Measurements from ENCODE around the gene AGFG2. TPM values are rescaled to one million over a fixed set of nuclear protein-coding genes. Genes with fewer than 3 reads are reported as not detected.

AGFG2 gene
- total and polyA plus RNA-seq, 2 of the 13 experiments (the other 11 are each of a cell fraction or from before 2014, with no cell fraction given): 125 to 132 TPM

DNA sequence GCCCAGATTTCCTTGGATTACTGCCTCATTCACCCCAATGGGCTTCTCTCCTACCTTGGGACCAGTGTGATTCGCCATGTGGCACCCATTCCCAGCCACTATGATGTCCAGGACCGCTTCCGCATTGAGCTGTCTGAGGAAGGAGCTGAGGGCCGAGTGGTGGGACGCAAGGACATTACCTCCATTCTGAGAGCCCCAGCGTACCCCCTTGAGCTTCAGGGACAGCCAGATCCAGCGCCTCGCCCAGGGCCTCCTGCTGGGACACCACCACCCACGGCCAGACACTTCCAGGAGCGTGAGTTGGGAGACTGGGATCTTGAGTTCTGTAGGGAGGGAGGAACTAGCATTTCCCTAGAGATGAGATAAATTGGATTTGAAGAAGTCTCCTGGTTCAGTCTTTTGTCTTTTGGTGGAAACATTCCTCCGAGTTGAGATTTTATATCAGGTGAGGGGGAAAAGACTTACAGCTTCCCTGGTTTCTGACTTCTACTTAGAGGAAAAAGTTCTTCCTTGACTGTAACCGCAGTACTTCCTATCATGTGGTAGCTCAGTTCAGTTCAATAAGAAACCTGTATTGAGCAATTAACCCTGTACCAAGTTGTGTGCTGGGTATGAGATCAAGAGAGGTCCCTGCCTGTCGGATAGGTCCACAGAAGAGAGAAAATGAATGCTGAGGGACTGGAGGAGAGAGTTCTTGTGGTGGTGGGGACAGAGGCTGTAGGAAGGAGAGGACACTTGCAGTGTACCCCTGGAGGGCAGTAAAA, 74.6 kb downstream of the AGFG2 start:
- no peaks in the 10 kb centered on the region for H3K36me3 ChIP-seq (replicated peaks in 1 of 2; ENCODE audit: control insufficient read depth in 1 of 2, insufficient read depth in 2 of 2, low read length in 2 of 2)
- intact Hi-C loops (cut with micrococcal nuclease; ENCODE audit: unreplicated experiment) (loop anchor here (5.0 kb wide), 1 partner anchor 79 kb away; the partner anchor contains the start of gene GIGYF1), in situ Hi-C loops (cut with HindIII; ENCODE audit: extremely low pct_ligation_motif_present, low pct_unique_long_range_greater_than_20kb) (loop anchor here (5.0 kb wide), 1 partner anchor 79 kb away; the partner anchor contains the start of gene GIGYF1)
- H3K27me3 ChIP-seq (ENCODE audit: control insufficient read depth in 1 of 2, insufficient read depth in 2 of 2, low read length in 2 of 2): no peaks in the 10 kb centered on the region
- POLR2A ChIA-PET: interaction anchor here (0.6 to 3.7 kb wide), 12 partner anchors 8 to 214 kb away, joined by 3 to 61 read pairs (median 10); partner anchors contain the start of genes EPHB4, FBXO24, GNB2 and LRCH4
- WGBS (ENCODE audit: low lambda C conversion rate): 95% methylated on average over 13 of the region's 13 CpGs
- no TSS peak for BruUV-seq (replicated peaks)
- peak overlapping the region; percentile 61 to 81 (median 77); a peak in 4 of 6 replicates for H3K4me3 ChIP-seq (replicated peaks in 1 of 3; ENCODE audit: insufficient read depth in 1 of 3, low read depth in 2 of 3, low read length in 3 of 3)
- H2AFZ ChIP-seq (ENCODE audit: low read length): no peak overlapping the region
- DNase-seq (ENCODE audit: low spot score) (no peak), FAIRE-seq (no peak), ATAC-seq (no peak)
- CTCF ChIA-PET (ENCODE audit: low intra/inter-chr PET ratio, low total read pairs): no interaction called here
- no peak overlapping the region for H3K27ac ChIP-seq (ENCODE audit: extremely low read length, insufficient read depth, low read length)
- H3K9ac ChIP-seq (ENCODE audit: insufficient read depth, low read depth, low read length): peak overlapping the region; percentile 79; the same call in 1 of the 2 replicates
- no peaks in the 10 kb centered on the region for H3K79me2 ChIP-seq (ENCODE audit: insufficient read depth, low read length)
- no peak for TF ChIP-seq ZNF678 (CRISPR knock-in tag; IDR thresholded peaks at IDR 0.05)
- no peak for TF ChIP-seq ZNF274 (CRISPR knock-in tag; IDR thresholded peaks at IDR 0.05)
- no peak for TF ChIP-seq MEIS2 (CRISPR knock-in tag; IDR thresholded peaks at IDR 0.05)
- no peak for TF ChIP-seq GFI1 (CRISPR knock-in tag; IDR thresholded peaks at IDR 0.05; ENCODE audit: borderline replicate concordance)
- TF ChIP-seq MTA1 (CRISPR knock-in tag; IDR thresholded peaks at IDR 0.05; ENCODE audit: borderline replicate concordance): no peak
- peak overlapping the region; percentile 95 for H3K4me2 ChIP-seq (ENCODE audit: low read depth, low read length)
- no peaks in the 10 kb centered on the region for H4K20me1 ChIP-seq (ENCODE audit: insufficient read depth, low read length)
- H3K9me3 ChIP-seq (ENCODE audit: low read length): no peaks in the 10 kb centered on the region
- H3K4me1 ChIP-seq (ENCODE audit: insufficient read depth, low read length): peaks cover 29% of the 10 kb centered on the region

DNA sequence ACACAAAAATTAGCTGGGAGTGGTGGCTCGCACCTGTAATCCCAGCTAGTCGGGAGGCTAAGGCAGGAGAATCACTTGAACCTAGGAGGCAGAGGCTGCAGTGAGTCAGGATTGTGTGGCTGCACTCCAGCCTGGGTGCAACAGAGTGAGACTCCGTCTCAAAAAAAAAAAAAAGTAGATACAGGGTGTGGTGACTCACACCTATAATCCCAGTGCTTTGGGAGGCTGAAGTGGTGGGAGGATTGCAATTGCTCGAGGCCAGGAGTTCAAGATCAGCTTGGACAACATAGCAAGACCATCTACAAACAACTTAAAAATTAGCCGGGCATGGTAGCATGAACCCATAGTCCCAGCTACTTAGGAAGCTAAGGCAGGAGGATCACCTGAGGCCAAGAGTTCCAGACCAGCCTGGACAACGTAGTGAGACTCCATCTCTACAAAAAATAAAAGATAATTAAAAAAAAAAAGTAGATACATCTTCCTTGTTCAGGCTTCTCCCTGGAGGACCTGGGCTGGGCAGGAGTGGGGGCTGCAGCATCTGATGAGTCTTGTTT, 75.4 kb downstream of the AGFG2 start:
- H4K20me1 ChIP-seq (ENCODE audit: insufficient read depth, low read length): no peaks in the 10 kb centered on the region
- H3K4me1 ChIP-seq (ENCODE audit: insufficient read depth, low read length): peaks cover 29% of the 10 kb centered on the region
- no peaks in the 10 kb centered on the region for H3K9me3 ChIP-seq (ENCODE audit: low read length)
- 96% methylated on average over 6 of the region's 6 CpGs for WGBS (ENCODE audit: low lambda C conversion rate)
- ATAC-seq (no peak), FAIRE-seq (no peak), DNase-seq (ENCODE audit: low spot score) (no peak)
- no peak overlapping the region for H3K4me2 ChIP-seq (ENCODE audit: low read depth, low read length)
- BruUV-seq (replicated peaks): no TSS peak
- ChIA-PET POLR2A (interaction anchor here (2.8 to 3.7 kb wide), 2 partner anchors 27 to 59 kb away, joined by 17 to 18 read pairs; partner anchors contain the start of genes GNB2 and TFR2), CTCF (ENCODE audit: low intra/inter-chr PET ratio, low total read pairs) (no interaction called here)
- TF ChIP-seq PHF8 (CRISPR knock-in tag; IDR thresholded peaks at IDR 0.05): no peak
- TF ChIP-seq, protein P1, sequence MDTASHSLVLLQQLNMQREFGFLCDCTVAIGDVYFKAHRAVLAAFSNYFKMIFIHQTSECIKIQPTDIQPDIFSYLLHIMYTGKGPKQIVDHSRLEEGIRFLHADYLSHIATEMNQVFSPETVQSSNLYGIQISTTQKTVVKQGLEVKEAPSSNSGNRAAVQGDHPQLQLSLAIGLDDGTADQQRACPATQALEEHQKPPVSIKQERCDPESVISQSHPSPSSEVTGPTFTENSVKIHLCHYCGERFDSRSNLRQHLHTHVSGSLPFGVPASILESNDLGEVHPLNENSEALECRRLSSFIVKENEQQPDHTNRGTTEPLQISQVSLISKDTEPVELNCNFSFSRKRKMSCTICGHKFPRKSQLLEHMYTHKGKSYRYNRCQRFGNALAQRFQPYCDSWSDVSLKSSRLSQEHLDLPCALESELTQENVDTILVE (CRISPR knock-in tag; IDR thresholded peaks at IDR 0.05): no peak
- no peak for TF ChIP-seq ZNF317 (CRISPR knock-in tag; IDR thresholded peaks at IDR 0.05)
- TF ChIP-seq TBX2 (CRISPR knock-in tag; IDR thresholded peaks at IDR 0.05; ENCODE audit: borderline replicate concordance): no peak
- no peak for TF ChIP-seq MAF1 (CRISPR knock-in tag; IDR thresholded peaks at IDR 0.05; ENCODE audit: borderline replicate concordance)
- TF ChIP-seq ATF1 (CRISPR knock-in tag; IDR thresholded peaks at IDR 0.05): no peak
- TF ChIP-seq ZBTB34 (CRISPR knock-in tag; IDR thresholded peaks at IDR 0.05): no peak
- TF ChIP-seq ZNF644 (CRISPR knock-in tag; IDR thresholded peaks at IDR 0.05; ENCODE audit: low read depth): no peak
- TF ChIP-seq RXRA (CRISPR knock-in tag; IDR thresholded peaks at IDR 0.05): no peak
- no peak for TF ChIP-seq HOXA9 (CRISPR knock-in tag; IDR thresholded peaks at IDR 0.05; ENCODE audit: borderline replicate concordance)
- H3K9ac ChIP-seq (ENCODE audit: insufficient read depth, low read depth, low read length): no peak overlapping the region
- H3K27me3 ChIP-seq (ENCODE audit: control insufficient read depth in 1 of 2, insufficient read depth in 2 of 2, low read length in 2 of 2): no peaks in the 10 kb centered on the region
- H3K36me3 ChIP-seq (replicated peaks in 1 of 2; ENCODE audit: control insufficient read depth in 1 of 2, insufficient read depth in 2 of 2, low read length in 2 of 2): no peaks in the 10 kb centered on the region
- no peak overlapping the region for H3K4me3 ChIP-seq (replicated peaks in 1 of 3; ENCODE audit: insufficient read depth in 1 of 3, low read depth in 2 of 3, low read length in 3 of 3)
- in situ Hi-C loops (cut with HindIII; ENCODE audit: extremely low pct_ligation_motif_present, low pct_unique_long_range_greater_than_20kb): loop anchor here (5.0 kb wide), 1 partner anchor 78 kb away; the partner anchor contains the start of gene GIGYF1
- no peak overlapping the region for H3K27ac ChIP-seq (ENCODE audit: extremely low read length, insufficient read depth, low read length)
- H3K79me2 ChIP-seq (ENCODE audit: insufficient read depth, low read length): no peaks in the 10 kb centered on the region
- H2AFZ ChIP-seq (ENCODE audit: low read length): no peak overlapping the region
- intact Hi-C loops (cut with micrococcal nuclease; ENCODE audit: unreplicated experiment): loop anchor here (5.0 kb wide), 1 partner anchor 78 kb away; the partner anchor contains the start of gene GIGYF1
